GM10847 (cell line): Measurements from ENCODE around the gene KRTAP21-3.
"Not testable (repeated sequence)": the region's sequence is repeated elsewhere in the genome, so short reads cannot be mapped to it uniquely, and the experiment has no call there.

ENCODE experiments used
- POLR2A ChIP-seq: IDR thresholded peaks from 2 replicates; pipeline ENCODE4 v1.6.1; 2011; ENCODE audit not compliant: insufficient read length; ENCODE audit errors: extremely low read depth

KRTAP21-3 gene, protein sequence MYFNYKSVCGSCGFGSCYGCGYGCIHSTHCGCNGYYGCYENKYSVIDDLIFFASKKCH

GRCh38 chr21:30718239-30718909 lies at the start of gene KRTAP21-3:
KRTAP21-3 (minus strand) TSS chr21:30718777; CDS start chr21:30718759, 18 bp downstream.
- TF ChIP-seq POLR2A, result no peak

DNA sequence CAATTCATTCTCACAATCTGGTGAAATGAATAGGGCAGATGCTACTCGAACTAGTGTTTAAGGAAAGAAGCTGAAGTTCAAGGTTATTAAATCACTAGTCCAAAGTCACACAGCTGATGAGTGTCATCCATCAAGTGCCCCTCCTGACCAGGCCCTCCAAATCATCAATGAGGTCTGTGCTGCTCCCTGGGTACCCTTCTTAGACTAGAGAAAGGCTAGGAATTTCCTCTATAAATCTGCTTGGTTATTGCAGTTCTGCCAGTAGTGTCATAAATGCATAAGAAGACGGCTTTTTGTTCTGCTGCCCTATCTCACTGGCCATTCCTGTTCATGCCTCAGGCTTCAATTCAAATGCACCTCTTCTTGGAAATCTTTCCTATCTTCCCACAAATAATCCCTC lies 42.2 kb upstream of the KRTAP21-3 start:
- TF ChIP-seq POLR2A, result no peak

DNA sequence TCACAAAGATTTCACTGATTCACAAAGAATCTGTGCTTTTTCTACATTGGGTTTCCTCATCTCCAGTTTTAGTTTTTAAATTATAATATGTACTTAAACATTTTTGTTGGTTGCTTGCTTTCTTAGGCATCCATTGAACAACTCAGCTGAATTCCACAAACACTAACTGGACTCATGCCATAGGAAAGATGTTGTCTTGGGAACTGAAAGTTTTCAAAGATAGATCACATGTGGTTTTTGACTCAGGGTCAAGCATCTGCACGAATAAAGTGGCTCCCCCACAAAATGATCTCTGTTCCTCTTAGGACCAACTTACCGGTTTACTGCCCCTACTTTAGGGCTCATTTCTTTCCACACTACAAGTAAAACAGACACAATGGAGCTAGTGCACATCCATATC lies 39.7 kb upstream of the KRTAP21-3 start:
- no peak for TF ChIP-seq POLR2A

DNA sequence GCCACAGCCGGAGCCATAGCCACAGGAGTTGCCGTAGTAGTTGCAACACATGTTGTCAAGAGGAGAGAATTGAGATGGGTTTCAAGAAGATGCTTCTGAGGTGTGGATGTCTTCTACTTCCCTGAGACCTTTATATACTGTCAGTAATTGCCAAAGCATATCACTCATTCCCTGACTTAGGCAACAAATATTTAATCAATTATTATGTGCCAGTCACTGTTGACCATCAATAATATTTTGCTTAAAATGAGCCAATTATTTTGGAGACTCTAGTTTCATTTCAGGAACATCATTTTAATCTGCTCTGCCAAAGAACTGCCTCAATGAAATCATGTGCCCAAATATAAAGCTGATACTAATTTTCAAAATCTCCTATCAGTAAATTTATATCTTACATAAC lies 36.8 kb upstream of the KRTAP21-3 start, which contains the start of gene KRTAP21-1:
Gene KRTAP21-1 (minus strand): TSS at position 101 of the 400 bp plus-strand sequence. CDS start 50 bp downstream, at position 51.
- TF ChIP-seq POLR2A, result not testable (repeated sequence)

DNA sequence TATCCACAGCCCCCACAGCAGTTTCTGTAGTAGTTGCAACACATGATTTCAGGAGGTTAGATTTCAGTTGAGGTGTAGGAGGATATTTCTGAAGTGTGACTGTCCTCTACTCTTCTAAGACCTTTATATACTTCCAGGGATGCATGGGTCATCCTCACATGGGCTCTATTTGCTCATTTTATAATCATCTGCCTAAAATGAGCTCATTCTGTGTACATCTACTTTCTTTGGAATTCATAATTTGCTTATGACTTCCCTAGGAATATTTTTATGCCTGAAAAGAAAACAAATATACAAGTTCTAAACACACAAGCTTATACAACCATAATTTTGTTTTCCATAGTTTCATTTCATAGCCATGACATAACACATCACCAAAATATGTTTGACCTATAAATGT lies 28.6 kb upstream of the KRTAP21-3 start, which contains the start of gene KRTAP21-2:
Gene KRTAP21-2 (minus strand): TSS at position 101 of the 400 bp plus-strand sequence. CDS start 57 bp downstream, at position 44.
- no peak for TF ChIP-seq POLR2A

DNA sequence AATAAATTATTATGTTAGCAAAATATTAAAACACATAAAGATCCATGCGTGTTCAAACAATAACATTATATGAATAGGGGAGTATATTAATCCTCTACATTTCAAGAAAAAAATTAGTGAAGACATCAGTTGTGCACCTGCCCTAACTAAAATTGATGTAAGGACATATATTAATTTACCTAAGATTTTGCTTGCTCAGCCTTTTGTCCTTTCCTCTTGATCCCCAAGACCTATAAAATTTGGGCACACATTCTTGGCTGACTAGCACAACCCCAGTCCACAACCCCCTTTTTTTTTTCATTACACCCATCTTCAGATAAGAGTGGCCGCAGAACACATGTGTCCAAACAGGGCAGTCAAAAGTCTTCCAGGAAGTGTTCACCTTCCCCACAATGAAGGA lies 21.9 kb upstream of the KRTAP21-3 start:
- TF ChIP-seq POLR2A, result no peak

- no peak for TF ChIP-seq POLR2A
Observed at GRCh38 chr21:30733026-30733425, 14.4 kb upstream of the KRTAP21-3 start.

- TF ChIP-seq POLR2A, result no peak
Observed at GRCh38 chr21:30726726-30727125, 8.1 kb upstream of the KRTAP21-3 start.

DNA sequence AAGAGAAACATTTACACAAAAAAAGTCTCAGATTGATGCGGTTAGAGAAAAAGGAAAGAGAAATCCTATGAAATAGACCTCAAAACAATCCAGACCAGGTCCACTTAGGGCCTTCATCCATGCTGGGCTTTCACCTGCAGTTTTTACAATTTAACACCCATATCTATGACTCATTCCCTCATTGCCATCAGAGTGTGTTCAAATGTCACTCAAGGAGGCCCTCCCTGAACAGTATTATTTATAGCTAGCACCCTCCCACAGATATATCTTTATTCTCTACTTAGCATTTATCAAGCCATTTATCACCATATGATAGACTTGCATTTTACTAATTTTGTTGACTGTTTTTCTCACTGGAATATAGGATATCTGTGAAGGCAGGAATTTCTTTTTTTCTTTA lies 824 bp upstream of the KRTAP21-3 start:
- no peak for TF ChIP-seq POLR2A

DNA sequence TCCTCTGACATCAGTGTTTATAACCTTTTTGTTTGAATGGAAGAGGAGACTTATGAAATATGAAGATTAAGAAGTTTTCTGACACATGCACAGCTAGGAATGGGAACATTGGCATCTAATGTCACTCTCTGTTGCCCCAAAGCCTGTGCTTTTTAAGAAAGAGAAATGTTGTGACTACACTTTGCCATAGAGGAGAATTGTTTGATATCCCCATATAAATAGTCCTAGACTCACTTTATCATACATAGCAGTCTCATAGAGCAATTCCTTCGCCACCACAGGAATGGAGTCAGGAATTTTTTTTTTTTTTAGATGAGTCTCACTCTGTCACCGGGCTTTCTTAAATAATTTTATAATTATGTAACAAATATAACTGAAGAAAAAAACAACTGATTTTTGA lies 1.5 kb downstream of the KRTAP21-3 start:
- TF ChIP-seq POLR2A, result no peak

DNA sequence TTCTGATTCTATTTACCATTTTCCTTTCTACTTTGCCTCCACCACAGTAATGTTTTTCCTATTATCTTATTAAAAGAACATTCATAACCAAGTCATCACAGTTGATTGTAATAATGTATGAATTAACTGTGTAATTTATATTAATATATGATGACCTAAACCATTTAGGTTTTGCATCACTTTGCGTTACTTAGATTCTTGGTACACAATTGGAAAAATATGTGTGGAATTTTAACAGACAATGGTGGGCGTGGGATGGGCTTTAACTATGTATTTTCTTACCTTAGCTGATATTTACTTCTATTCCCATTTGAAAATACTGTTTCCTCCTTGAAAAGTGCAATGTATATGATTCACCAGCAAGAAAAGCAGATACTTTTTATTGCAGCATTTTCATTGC lies 3.6 kb downstream of the KRTAP21-3 start:
- TF ChIP-seq POLR2A, result no peak

- TF ChIP-seq POLR2A, result no peak
Observed at GRCh38 chr21:30714456-30714855, 4.1 kb downstream of the KRTAP21-3 start.

- no peak for TF ChIP-seq POLR2A
Observed at GRCh38 chr21:30713766-30714165, 4.8 kb downstream of the KRTAP21-3 start.

GRCh38 chr21:30710499-30710898 lies 8.1 kb downstream of the KRTAP21-3 start:
- no peak for TF ChIP-seq POLR2A

- TF ChIP-seq POLR2A, result no peak
Observed at GRCh38 chr21:30707409-30707808, 11.2 kb downstream of the KRTAP21-3 start.

GRCh38 chr21:30695956-30696355 lies 22.6 kb downstream of the KRTAP21-3 start:
- TF ChIP-seq POLR2A, result no peak

DNA sequence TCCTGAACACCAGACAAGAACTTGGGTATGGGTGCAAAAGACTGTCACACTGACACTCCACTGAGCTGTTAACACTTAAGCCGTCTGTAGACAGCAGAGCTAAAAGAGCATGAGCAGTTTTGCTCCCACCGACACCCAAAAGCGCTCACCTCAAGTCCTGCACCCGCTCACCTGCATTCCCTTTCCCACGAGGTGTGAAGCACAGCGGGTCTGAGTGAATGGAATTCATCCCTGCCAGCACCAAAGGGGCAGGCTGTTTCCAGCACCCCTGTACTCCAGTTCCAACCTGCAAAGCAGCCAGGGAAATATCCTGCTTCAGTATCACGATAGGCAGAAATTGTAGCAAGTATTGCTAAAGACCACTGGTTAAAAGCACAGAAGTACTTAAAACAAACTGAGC lies 28.8 kb downstream of the KRTAP21-3 start:
- TF ChIP-seq POLR2A, result no peak

GRCh38 chr21:30684506-30684905 lies 34.1 kb downstream of the KRTAP21-3 start:
- TF ChIP-seq POLR2A, result no peak

DNA sequence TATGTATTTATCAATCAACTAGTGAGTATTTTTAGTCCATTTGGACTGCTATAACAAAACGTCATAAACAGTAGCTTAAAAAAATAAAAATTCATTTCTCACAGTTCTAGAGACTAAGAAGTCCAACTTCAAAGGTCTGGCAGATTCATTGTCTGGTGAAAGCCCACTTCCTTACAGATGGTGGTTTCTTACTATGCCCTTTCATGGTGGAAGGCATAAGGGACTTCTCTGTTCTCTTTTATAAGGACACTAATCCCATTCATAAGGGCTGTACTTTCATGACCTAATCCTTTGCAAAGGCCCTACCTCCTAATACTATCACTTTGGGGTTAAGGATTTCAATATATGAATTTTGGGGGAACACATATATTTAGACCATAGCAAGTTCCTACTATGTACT lies 38.0 kb downstream of the KRTAP21-3 start:
- no peak for TF ChIP-seq POLR2A
